ENCODE data around the gene ELF3. TPM values are rescaled to one million over a fixed set of nuclear protein-coding genes. Genes with fewer than 3 reads are reported as not detected.

The ELF3 gene
- total RNA-seq, 2 experiments from 2014 or later = 0.09 to 0.44 TPM

DNA sequence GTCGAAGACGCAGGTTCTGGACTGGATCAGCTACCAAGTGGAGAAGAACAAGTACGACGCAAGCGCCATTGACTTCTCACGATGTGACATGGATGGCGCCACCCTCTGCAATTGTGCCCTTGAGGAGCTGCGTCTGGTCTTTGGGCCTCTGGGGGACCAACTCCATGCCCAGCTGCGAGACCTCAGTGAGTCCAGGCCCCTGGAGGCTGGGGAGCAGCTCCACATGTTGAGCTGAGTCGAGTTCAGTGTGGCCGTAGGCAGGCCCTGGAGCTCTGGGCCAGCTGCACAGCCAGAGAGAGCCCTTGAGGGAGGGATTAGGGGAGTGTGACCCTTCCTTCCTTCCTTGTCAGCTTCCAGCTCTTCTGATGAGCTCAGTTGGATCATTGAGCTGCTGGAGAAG lies 1.6 kb downstream of the ELF3 start:
- H3K9me2 ChIP-seq (ENCODE audit: insufficient read depth, low read length) = no peaks in the 10 kb centered on the region
- BruUV-seq (replicated peaks) = no TSS peak
- H3K79me2 ChIP-seq (ENCODE audit: insufficient read depth, low read depth, low read length) = no peaks in the 10 kb centered on the region
- intact Hi-C loops (cut with micrococcal nuclease; ENCODE audit: unreplicated experiment) = no loop called here
- CTCF ChIA-PET (ENCODE audit: unreplicated experiment) = interaction anchor here (1.4 kb wide), 1 partner anchor 13 kb away, joined by 6 read pairs; no protein-coding TSS in a partner anchor
- peaks cover 9% of the 10 kb centered on the region for H3K4me1 ChIP-seq (ENCODE audit: insufficient read depth, low read length, poor library complexity, severe bottlenecking)
- DNase-seq (ENCODE audit: low spot score) = no peak
- no peak overlapping the region for H3K27ac ChIP-seq (ENCODE audit: low read depth, low read length, poor library complexity, severe bottlenecking)
- H3K9me3 ChIP-seq (ENCODE audit: low read length) = no peaks in the 10 kb centered on the region
- no peak overlapping the region for H3K4me2 ChIP-seq (ENCODE audit: low read length)
- POLR2A ChIA-PET = interaction anchor here (1.6 kb wide), 1 partner anchor 131 kb away, joined by 3 read pairs; no protein-coding TSS in a partner anchor
- no peak overlapping the region for H2AFZ ChIP-seq (ENCODE audit: low read length)
- no peaks in the 10 kb centered on the region for H3K36me3 ChIP-seq (ENCODE audit: insufficient read depth, low read length)
- no peaks in the 10 kb centered on the region for H4K20me1 ChIP-seq (ENCODE audit: insufficient read depth, low read length)
- no peak overlapping the region for H3K4me3 ChIP-seq (ENCODE audit: low read depth, low read length, poor library complexity, severe bottlenecking)
- TF ChIP-seq, protein P1, sequence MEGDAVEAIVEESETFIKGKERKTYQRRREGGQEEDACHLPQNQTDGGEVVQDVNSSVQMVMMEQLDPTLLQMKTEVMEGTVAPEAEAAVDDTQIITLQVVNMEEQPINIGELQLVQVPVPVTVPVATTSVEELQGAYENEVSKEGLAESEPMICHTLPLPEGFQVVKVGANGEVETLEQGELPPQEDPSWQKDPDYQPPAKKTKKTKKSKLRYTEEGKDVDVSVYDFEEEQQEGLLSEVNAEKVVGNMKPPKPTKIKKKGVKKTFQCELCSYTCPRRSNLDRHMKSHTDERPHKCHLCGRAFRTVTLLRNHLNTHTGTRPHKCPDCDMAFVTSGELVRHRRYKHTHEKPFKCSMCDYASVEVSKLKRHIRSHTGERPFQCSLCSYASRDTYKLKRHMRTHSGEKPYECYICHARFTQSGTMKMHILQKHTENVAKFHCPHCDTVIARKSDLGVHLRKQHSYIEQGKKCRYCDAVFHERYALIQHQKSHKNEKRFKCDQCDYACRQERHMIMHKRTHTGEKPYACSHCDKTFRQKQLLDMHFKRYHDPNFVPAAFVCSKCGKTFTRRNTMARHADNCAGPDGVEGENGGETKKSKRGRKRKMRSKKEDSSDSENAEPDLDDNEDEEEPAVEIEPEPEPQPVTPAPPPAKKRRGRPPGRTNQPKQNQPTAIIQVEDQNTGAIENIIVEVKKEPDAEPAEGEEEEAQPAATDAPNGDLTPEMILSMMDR (conservative IDR thresholded peaks at IDR 0.05; ENCODE audit: low read length) = no peak
- TF ChIP-seq EZH2phosphoT487 (IDR thresholded peaks at IDR 0.05; ENCODE audit: borderline replicate concordance, low read depth, low read length) = no peak

DNA sequence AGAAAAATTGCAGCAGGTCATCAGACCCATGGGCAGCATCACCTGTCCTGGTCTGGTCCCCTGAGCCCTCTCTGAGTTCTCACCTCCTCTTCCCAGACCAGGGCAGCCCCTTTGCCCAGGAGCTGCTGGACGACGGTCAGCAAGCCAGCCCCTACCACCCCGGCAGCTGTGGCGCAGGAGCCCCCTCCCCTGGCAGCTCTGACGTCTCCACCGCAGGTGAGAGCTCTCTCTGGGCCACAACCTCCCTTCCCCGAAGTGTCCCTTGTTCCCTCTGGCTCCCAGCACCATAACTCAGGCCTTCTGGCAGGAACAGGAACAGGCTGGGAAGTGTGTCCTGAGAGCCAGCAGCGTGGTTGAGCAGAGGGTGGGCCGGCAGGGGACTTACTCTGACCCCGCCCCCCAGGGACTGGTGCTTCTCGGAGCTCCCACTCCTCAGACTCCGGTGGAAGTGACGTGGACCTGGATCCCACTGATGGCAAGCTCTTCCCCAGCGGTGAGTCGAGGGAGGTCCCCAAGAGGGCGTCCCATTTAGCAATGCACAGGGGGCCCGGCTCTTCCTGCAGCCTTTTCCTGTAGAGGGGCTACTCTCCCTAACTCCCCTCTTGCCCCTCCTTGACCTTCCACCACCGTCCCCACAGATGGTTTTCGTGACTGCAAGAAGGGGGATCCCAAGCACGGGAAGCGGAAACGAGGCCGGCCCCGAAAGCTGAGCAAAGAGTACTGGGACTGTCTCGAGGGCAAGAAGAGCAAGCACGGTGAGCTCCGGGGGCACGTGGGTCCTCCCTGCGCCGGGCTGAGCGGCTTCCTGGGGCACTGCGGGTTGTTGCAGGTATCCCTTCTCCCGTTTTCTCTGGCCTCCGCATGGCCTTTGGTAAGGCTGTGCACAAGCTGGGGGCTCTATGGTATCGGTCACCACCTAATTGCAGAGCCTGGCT lies 2.4 kb downstream of the ELF3 start:
- no peaks in the 10 kb centered on the region for H3K79me2 ChIP-seq (ENCODE audit: insufficient read depth, low read depth, low read length)
- ChIA-PET POLR2A (interaction anchor here (0.6 to 1.6 kb wide), 2 partner anchors 130 to 244 kb away, joined by 3 read pairs; no protein-coding TSS in a partner anchor), CTCF (ENCODE audit: unreplicated experiment) (interaction anchor here (1.4 kb wide), 1 partner anchor 13 kb away, joined by 6 read pairs; no protein-coding TSS in a partner anchor)
- no peaks in the 10 kb centered on the region for H4K20me1 ChIP-seq (ENCODE audit: insufficient read depth, low read length)
- no TSS peak for BruUV-seq (replicated peaks)
- peaks cover 9% of the 10 kb centered on the region for H3K4me1 ChIP-seq (ENCODE audit: insufficient read depth, low read length, poor library complexity, severe bottlenecking)
- no peaks in the 10 kb centered on the region for H3K36me3 ChIP-seq (ENCODE audit: insufficient read depth, low read length)
- no peak overlapping the region for H2AFZ ChIP-seq (ENCODE audit: low read length)
- intact Hi-C loops (cut with micrococcal nuclease; ENCODE audit: unreplicated experiment) = no loop called here
- H3K4me2 ChIP-seq (ENCODE audit: low read length) = no peak overlapping the region
- H3K9me2 ChIP-seq (ENCODE audit: insufficient read depth, low read length) = no peaks in the 10 kb centered on the region
- TF ChIP-seq, protein P1 (conservative IDR thresholded peaks at IDR 0.05; ENCODE audit: low read length) = no peak
- TF ChIP-seq EZH2phosphoT487 (IDR thresholded peaks at IDR 0.05; ENCODE audit: borderline replicate concordance, low read depth, low read length) = no peak
- H3K4me3 ChIP-seq (ENCODE audit: low read depth, low read length, poor library complexity, severe bottlenecking) = no peak overlapping the region
- no peak for DNase-seq (ENCODE audit: low spot score)
- no peak overlapping the region for H3K27ac ChIP-seq (ENCODE audit: low read depth, low read length, poor library complexity, severe bottlenecking)
- H3K9me3 ChIP-seq (ENCODE audit: low read length) = no peaks in the 10 kb centered on the region

DNA sequence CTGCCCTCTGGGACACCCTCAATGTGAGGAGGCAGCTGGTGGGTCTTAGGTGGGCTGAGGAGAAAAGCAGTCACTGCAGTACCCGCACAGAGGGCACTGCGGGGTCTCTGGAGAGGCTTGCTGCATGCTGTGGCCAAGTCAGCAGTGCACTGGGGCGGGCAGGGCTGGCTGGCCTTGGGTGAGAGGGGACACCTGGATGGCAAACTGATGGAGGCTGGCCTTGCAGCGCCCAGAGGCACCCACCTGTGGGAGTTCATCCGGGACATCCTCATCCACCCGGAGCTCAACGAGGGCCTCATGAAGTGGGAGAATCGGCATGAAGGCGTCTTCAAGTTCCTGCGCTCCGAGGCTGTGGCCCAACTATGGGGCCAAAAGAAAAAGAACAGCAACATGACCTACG lies 3.2 kb downstream of the ELF3 start:
- ChIA-PET CTCF (ENCODE audit: unreplicated experiment) (no interaction called here), POLR2A (no interaction called here)
- Histone ChIP-seq H3K79me2 (ENCODE audit: insufficient read depth, low read depth, low read length) (no peaks in the 10 kb centered on the region), H2AFZ (ENCODE audit: low read length) (no peak overlapping the region), H3K4me1 (ENCODE audit: insufficient read depth, low read length, poor library complexity, severe bottlenecking) (peaks cover 9% of the 10 kb centered on the region), H3K27ac (ENCODE audit: low read depth, low read length, poor library complexity, severe bottlenecking) (no peak overlapping the region), H3K36me3 (ENCODE audit: insufficient read depth, low read length) (no peaks in the 10 kb centered on the region), H3K4me3 (ENCODE audit: low read depth, low read length, poor library complexity, severe bottlenecking) (no peak overlapping the region), H3K9me2 (ENCODE audit: insufficient read depth, low read length) (no peaks in the 10 kb centered on the region), H3K4me2 (ENCODE audit: low read length) (no peak overlapping the region), H4K20me1 (ENCODE audit: insufficient read depth, low read length) (no peaks in the 10 kb centered on the region), H3K9me3 (ENCODE audit: low read length) (no peaks in the 10 kb centered on the region)
- intact Hi-C loops (cut with micrococcal nuclease; ENCODE audit: unreplicated experiment) = no loop called here
- no peak for TF ChIP-seq EZH2phosphoT487 (IDR thresholded peaks at IDR 0.05; ENCODE audit: borderline replicate concordance, low read depth, low read length)
- TF ChIP-seq, protein P1 (conservative IDR thresholded peaks at IDR 0.05; ENCODE audit: low read length) = no peak
- BruUV-seq (replicated peaks) = no TSS peak
- DNase-seq (ENCODE audit: low spot score) = no peak
